ENCODE data around the gene U2AF2.

The U2AF2 gene

DNA sequence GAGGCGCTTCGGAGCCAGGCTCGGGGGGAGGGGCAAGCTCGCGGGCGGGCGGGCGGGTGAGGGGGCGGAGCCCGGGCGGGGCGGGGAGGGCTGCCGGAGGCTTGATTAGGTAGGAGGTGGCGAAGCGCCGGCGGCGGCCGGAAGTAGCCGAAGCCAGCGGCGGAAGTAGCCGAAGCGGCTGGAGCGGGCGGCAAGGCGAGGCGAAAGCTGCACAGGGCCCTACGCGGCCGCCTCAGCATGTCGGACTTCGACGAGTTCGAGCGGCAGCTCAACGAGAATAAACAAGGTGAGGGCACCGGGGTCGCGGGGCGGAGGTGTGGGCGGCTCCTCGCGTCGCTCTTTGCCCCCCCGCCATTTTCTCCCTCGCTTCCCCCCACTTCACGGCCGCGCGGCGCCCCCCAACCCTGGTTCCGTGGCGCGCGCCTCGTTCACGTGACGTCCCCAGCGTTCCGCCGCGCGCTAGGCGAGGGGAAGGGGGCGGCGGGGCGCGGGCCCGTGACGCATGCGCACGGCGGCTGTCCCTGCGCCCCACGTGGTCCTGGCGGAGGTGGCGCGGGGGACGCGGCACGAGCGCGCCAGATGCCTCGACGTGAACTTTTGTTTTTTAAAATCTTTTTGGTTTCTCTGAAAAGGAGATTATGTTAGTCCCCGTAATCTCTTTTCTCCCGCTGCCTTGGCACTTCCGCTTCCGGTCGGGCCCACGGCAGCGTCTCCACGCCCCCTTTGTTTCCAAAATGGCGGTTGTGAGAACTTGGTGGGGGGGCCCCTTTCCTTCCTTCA, at the start of gene U2AF2:
Gene U2AF2, plus strand, starts transcription at position 168 of the 780 bp plus-strand sequence. Its CDS starts 70 bp downstream, at position 238.
- peak; percentile 84 for DNase-seq

DNA sequence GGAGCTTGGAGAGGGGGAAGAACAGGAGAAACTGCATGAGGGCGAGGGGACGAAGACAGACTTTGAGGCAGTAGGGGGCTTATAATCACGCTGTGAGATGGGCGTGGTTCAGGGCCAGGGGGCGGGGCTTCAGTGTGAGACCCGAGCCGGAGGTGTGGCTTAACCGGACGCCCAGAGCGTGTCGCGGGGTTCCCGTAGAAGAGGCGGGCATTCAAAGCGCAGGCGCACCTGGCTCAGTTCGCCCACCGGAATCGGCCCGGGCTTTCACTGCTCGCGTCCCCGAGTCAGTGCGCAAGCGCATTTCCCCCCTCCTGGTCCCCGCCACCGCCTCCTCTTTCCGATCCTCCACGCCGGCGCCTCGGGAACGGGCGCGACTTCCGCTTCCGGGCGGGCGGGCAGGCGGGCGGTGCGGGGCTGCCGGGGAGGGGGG, 49.6 kb upstream of the U2AF2 start:
- DNase-seq = peak; percentile 88

DNA sequence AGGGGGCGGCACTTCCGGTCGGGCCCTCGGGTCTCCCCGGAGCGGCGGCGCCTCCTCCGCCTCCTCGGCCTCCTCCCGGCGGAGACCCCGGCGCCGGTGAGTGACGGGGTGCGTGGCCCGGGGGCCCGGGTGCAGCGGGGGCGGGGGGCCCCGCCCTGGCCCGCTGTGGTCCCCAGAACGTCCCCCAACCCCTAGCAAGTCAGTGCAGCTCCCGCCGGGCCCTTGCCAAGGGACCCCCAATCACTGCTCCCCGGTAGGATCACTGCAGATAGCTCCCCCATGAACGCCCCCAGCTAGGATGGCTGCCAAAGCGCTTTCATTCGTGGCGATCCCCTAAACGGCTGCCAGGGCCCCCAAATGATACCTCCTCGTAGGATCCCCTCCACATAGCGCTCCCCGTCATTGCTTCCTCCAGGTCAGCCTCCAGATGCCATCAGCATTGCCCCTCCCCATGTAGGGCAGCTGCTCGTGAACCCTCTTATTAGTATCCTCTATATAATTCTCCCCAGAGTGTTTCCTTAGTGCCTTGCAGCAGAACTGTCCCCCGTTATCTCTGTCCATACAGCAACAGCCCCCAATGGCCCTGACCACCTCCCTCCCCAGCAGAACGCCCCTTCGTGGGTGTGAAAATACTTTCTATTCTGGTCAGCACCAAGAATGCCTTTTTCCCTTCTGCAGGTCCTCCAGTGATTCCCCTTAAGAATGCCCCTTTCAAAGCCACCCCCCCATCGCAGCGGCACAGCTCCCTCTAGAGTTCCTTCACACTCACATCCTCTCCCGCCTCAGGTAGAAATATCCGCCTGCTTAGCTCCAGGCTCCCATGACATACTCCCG, 49.0 kb upstream of the U2AF2 start, which contains the start of gene ZNF865:
Gene ZNF865, plus strand, starts transcription at position 11 of the 834 bp plus-strand sequence. CDS start 7,972 bp downstream, outside the sequence.
- DNase-seq = peak; percentile 46

DNA sequence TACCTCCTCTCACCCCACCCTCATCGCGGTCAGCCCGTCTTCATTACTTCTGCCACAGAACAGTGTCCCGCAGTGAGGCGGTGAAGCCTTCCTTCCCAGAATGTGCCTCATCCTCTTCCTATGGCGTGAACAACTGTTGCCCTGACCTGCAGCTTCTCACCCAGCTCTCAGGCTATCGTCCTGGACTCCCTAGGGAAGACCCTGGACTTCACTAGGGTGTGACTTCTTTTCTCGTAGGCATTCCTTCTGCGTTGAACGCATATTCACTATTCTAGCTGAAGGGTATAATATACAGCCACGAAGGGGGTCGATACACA, 48.4 kb upstream of the U2AF2 start:
- DNase-seq = no peak

DNA sequence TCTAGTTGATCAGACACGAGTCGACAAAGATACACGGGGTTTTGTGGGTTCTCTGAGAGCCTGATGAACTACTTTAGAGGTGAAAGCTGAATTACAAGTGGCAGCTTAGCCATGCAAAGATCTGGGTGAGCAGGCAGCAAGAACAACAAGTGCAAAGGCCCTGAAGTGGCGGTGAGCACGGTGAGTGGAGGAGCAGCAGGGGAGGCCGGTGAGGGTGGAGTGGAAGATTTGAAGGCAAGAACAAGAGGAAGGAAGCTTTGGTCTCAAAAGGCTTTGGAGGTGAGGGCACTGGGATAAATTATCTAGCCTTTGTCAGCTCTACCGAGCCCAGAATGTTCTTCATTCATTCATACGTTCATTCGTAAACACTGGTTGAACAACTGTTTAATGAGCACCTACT, 48.0 kb upstream of the U2AF2 start:
- DNase-seq = no peak

DNA sequence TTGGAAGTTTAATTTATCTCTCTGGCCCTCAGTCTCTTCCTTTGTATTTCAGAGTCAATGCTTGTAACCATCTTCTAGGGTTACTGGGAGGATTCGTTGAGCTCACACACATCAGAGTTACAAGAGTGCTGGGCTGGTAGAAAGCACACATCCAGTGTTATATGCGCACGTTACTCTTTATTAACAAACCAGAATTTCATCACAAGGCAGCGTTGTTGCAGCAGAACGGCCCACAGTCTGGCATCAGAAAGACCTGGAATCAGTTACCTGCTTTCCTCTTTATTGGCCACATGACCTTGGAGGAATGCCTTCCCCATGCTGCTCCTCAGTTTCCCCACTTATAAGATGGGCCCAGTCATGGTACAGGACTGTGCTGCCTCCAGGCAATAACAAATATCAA, 45.5 kb upstream of the U2AF2 start:
- no peak for DNase-seq

DNA sequence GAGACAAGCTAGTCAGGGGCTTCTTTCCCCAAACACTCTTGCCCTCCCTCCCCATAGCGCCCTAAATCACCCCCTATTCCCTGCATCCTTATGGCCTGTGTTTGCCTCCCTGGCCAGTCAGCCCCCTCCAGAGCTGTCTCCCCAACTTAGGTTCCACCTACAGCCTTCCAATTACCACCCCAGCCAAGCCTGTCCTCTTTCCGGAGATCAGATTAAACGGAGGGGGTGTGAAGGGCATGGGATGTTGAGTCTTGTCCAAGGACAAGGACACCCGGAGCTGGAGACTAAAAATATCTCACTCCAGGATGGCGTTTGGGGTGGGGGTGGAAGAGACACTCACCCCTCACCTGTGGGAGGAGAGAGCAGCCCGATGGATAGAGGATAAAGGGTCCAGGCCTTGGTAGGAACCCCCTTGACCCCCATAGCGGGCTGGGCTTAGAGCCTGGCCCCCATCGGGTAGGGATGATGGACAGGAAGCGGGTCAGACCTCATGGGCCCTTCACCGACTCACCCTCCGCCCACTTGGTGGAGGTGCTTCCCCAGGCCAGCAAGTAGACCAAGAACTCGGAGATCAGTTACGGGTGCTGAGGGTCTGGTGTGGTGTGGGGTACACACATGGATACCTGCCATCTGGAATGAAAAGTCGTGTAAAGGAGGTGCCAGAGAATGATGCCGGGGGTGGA, 43.4 kb upstream of the U2AF2 start:
- no peak for DNase-seq

DNA sequence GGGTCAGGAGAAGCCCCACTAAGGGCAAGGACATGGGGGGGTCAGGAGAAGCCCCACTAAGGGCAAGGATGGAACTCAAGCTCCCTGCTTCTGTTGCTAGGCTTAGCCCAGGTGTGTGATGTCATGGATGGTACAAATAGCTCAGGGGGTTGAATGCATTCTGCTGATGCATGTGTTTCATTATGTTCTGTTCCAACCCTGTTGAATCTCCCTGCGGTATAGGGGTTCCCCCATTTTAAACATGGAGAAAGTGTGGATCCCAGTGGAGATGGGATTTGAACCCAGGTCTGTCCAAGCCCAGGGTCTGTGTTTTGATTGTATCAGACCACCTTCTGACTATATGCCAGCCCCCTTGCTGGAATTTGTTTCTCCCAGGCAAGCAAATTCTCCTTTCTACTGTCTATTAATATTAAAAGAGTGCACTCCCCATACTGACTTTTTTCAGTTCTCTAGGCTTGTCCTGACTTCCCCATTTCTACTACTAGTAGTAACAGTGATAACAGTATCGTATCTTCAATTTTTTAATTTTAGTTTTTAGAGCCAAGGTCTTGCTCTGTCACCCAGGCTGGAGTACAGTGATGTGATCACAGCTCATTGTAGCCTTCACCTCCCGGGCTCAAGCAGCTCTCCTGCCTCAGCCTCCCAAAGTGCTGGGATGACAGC, 42.7 kb upstream of the U2AF2 start:
- no peak for DNase-seq

DNA sequence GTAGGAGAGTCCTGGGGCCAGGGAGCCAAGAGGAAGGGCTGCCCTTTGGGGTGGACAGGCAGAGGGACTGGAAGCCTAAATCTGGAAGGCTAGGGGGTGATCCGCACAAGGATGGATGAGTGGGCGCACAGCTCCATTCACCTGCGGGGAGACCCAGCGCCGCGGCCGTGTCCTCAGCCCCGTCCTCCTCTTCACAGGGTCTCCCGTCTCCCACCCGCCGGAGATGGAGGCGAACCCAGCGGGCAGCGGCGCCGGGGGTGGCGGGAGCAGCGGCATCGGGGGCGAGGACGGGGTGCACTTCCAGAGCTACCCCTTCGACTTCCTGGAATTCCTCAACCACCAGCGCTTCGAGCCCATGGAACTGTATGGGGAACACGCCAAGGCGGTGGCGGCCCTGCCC, 41.4 kb upstream of the U2AF2 start:
- no peak for DNase-seq

DNA sequence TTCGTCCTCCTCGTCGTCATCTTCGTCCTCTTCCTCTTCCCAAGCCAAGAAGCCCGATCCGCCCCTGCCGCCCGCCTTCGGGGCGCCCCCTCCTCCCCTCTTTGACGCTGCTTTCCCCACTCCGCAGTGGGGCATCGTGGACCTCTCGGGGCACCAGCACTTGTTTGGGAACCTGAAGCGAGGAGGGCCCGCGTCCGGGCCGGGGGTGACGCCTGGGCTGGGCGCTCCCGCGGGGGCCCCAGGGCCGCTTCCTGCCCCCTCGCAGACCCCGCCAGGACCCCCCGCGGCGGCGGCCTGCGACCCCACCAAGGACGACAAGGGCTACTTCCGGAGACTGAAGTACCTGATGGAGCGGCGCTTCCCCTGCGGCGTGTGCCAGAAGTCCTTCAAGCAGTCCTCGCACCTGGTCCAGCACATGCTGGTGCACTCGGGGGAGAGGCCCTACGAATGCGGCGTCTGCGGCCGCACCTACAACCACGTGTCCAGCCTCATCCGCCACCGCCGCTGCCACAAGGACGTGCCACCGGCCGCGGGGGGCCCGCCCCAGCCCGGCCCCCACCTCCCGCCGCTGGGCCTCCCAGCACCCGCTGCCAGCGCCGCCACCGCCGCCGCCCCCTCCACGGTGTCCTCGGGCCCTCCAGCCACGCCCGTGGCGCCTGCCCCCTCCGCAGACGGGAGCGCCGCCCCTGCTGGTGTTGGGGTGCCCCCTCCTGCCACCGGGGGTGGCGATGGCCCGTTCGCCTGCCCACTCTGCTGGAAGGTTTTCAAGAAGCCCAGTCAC, 40.7 kb upstream of the U2AF2 start:
- no peak for DNase-seq

DNA sequence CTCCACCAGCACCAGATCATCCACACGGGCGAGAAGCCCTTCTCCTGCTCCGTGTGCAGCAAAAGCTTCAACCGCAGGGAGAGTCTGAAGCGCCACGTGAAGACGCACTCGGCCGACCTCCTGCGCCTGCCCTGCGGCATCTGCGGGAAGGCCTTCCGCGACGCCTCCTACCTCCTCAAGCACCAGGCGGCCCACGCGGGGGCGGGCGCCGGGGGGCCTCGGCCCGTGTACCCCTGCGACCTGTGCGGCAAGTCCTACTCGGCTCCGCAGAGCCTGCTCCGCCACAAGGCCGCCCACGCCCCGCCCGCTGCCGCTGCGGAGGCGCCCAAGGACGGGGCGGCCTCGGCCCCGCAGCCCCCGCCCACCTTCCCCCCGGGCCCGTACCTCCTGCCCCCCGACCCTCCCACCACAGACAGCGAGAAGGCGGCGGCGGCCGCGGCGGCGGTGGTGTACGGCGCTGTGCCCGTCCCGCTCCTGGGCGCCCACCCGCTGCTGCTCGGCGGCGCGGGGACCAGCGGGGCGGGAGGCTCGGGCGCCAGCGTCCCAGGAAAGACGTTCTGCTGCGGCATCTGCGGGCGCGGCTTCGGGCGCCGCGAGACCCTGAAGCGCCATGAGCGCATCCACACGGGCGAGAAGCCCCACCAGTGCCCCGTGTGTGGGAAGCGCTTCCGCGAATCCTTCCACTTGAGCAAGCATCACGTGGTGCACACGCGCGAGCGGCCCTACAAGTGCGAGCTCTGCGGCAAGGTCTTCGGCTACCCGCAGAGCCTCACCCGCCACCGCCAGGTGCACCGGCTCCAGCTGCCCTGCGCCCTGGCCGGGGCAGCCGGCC, 39.9 kb upstream of the U2AF2 start:
- no peak for DNase-seq

DNA sequence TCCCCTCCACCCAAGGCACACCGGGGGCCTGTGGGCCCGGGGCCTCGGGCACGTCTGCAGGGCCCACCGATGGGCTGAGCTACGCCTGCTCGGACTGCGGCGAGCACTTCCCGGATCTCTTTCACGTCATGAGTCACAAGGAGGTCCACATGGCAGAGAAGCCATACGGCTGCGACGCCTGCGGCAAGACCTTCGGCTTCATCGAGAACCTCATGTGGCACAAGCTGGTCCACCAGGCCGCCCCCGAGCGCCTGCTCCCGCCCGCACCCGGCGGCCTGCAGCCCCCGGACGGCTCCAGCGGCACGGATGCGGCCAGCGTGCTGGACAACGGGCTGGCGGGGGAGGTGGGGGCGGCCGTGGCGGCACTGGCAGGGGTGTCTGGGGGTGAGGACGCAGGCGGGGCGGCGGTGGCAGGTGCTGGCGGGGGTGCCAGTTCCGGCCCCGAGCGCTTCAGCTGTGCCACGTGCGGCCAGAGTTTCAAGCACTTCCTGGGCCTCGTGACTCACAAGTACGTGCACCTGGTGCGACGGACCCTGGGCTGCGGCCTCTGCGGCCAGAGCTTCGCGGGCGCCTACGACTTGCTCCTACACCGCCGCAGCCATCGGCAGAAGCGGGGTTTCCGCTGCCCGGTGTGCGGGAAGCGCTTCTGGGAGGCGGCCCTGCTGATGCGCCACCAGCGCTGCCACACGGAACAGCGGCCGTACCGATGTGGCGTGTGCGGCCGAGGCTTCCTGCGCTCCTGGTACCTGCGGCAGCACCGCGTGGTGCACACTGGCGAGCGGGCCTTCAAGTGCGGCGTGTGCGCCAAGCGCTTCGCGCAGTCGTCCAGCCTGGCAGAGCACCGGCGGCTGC, 39.1 kb upstream of the U2AF2 start:
- DNase-seq = no peak

DNA sequence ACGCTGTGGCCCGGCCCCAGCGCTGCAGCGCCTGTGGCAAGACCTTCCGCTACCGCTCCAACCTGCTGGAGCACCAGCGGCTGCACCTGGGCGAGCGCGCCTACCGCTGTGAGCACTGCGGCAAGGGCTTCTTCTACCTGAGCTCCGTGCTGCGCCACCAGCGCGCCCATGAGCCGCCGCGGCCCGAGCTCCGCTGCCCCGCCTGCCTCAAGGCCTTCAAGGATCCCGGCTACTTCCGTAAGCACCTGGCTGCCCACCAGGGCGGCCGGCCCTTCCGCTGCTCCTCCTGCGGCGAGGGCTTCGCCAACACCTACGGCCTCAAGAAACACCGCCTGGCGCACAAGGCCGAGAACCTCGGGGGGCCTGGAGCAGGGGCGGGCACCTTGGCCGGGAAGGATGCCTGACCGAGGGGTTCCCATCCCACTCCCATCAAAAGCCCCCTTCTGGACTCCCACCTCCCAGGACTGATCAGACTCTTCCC, 38.4 kb upstream of the U2AF2 start:
- DNase-seq = no peak

DNA sequence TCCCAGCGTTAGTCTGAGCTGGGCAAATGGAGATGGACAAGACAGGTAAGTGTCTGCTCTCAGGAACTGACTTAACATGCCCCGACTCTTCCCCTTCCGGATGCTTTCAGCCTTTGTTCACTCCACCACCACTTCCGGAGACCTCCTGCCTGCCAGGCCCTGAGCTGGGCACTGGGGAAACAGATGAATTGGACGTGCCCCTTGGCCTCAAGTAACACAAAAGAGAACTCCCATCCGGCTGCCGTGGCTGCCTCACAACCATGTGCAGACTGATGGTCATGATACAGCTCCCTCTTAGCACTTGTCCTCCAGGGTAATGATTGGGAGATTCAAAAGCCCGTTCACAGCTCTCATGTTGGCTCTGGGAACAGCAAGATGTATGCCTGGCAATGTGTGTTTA, 37.4 kb upstream of the U2AF2 start:
- DNase-seq = no peak

DNA sequence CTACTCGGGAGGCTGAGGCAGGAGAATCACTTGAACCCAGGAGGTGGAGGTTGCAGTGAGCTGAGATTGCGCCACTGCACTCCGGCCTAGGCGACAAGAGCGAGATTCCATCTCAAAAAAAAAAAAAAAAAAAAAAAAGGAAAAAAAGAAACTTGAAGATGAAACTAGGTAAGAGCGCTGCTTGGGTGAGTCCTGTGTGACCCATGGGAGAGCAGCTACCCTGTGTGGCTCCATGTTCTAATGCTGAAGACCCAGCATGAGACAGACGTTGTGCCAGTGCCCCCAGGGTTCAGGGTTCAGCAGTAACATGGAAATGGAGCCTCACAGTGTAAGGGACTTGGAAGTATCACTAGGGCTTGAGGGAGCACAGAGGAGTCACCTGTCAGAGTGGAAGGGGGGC, 36.4 kb upstream of the U2AF2 start:
- no peak for DNase-seq

DNA sequence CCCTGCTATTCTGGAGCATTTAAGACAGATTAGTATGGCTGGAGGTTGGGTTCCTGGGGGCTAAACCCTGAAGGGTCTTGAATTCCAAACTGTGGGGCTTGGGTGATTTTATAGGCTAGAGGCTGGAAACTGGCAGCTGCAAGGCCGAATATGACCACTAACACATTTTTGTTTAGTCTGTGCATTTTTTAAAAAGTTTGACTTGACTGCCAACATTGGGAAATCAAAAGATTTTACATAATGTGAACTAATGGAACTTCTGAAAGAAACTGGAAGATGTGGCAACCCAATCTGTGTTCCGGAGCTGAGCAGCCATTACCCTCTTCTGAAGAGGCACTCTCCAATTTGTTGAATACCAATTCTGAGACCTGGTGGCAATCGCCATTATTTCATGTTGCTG, 35.5 kb upstream of the U2AF2 start:
- DNase-seq = no peak

DNA sequence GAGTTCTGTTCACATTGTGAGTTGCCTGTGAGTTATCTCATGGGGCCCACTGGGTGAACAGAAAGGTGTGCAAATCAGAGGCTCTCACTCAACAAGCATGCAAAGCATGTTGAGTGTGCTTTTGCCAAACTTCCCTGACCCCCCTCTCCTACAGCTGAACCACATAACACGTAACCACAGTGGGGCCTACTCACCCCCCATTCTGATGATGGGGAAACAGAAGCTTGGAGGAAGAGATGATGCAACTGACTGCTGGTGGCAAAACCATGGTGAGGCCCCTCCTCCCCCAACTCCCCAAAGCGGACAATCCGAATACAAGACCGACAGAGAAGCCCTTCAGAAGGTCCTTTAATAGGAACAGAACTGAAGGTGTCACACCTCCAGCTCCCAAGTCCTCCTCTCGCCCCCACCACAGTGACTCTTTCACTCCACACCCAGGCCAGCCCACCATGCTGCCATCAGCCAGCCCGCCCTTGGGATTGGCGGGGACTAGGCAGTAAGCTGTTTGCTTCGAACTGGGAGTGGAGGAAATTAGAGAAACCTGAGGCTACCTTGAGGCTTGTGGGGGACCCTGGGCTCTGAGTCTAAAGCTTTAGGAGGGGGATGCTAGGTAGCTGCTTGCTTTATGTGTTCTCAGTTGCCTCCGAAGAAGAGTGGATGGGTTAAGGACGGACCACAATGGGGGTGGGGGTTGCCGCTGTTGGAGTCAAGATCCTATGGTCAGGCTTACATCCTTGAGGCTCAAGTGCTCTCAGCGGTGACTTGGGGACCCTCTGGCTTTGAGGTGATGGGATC, 34.2 kb upstream of the U2AF2 start:
- DNase-seq = no peak

DNA sequence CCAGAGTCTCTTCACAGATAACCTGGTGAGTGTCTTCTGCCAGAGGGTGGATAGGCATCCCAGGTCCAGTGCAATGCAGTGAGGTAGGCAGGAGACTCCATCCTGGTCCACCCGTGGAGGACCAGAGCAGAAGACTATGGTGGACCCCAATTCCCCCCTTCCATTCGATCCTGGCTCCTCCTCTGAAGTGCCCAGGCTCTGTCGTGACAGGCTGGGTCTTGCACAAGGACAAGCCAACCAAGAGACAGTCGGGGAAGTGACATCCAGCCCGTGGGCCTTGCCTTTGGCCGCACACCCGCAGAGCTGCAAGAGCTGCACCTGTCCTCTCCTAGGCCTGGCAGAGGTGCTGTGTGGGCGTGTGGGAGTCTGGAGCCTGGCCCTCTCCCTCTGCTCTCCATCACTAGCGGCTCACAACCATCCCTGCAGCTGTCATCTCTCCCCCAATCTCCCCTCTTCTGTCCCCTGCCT, 33.6 kb upstream of the U2AF2 start:
- DNase-seq = no peak

DNA sequence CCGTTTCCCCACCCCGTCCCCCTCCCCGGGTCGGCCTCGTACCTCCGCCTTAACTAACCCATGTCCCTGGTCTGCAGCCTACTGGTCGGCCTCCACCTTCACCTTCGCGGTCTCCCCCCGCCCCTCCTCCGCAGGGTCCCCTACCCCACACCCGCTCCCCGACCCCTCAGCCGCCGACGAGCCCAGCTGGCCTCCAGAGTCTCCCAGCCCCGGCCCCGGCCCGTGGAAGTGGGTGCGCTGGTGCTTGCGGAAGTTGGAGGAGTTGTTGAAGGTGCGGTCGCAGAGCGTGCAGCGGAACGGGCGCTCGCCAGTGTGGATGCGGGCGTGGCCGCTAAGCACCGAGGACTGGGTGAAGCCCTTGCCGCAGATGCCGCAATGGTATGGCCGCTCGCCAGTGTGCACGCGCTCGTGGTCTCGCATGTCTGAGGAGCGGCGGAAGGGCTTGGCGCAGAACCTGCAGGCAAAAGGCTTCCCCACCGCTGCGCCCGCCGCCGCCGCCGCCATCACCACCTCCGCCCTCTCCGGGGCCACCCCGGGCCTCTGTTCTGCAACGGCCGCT, 33.1 kb upstream of the U2AF2 start:
- DNase-seq = no peak
